Karpas-422 (cell line): ENCODE data around the gene DPP6. TPM values are rescaled to one million over a fixed set of nuclear protein-coding genes. Genes with fewer than 3 reads are reported as not detected.

ENCODE experiments used
- DNase-seq: peaks from one replicate; pipeline ENCODE4 v3.0.0-alpha.2; 2015
- H2AFZ ChIP-seq: fragments of 200-600 bp; sonication (generic); 2 replicates; pipeline ENCODE4 v1.6.1; 2014; ENCODE audit warnings: antibody characterized with exemption, low read length, mixed read lengths
- H3K27ac ChIP-seq: fragments of 200-600 bp; sonication (generic); 2 replicates; pipeline ENCODE4 v1.5.1; 2014; ENCODE audit warnings: mild to moderate bottlenecking, low read length, moderate library complexity
- H3K27me3 ChIP-seq: fragments of 200-600 bp; sonication (generic); 2 replicates; pipeline ENCODE4 v1.6.1; 2014; ENCODE audit warnings: low read length, mixed read lengths
- H3K36me3 ChIP-seq: fragments of 200-600 bp; sonication (generic); 2 replicates; pipeline ENCODE4 v1.6.1; 2014; ENCODE audit warnings: low read length, mixed read lengths; ENCODE audit not compliant: insufficient read depth
- H3K4me1 ChIP-seq: fragments of 200-600 bp; sonication (generic); 2 replicates; pipeline ENCODE4 v1.6.1; 2014; ENCODE audit warnings: mild to moderate bottlenecking, low read length, mixed read lengths
- H3K4me2 ChIP-seq: fragments of 200-600 bp; sonication (generic); 2 replicates; pipeline ENCODE4 v1.6.1; 2014; ENCODE audit warnings: low read length, low read depth, mild to moderate bottlenecking; ENCODE audit not compliant: poor library complexity, severe bottlenecking
- H3K4me3 ChIP-seq: fragments of 200-600 bp; sonication (generic); 2 replicates; pipeline ENCODE4 v1.5.1; 2014; ENCODE audit warnings: mild to moderate bottlenecking, antibody characterized with exemption, low read length, mixed read lengths
- H3K79me2 ChIP-seq: fragments of 200-600 bp; sonication (generic); 2 replicates; pipeline ENCODE4 v1.6.1; 2014; ENCODE audit warnings: mild to moderate bottlenecking, low read length, mixed read lengths
- H3K9ac ChIP-seq: fragments of 200-600 bp; sonication (generic); 2 replicates; pipeline ENCODE4 v1.6.0; 2014; ENCODE audit warnings: low read length
- H3K9me2 ChIP-seq: fragments of 200-600 bp; sonication (generic), shearing (Covaris generic); replicated peaks from 2 replicates; pipeline ENCODE4 v1.6.0; 2014; ENCODE audit warnings: mild to moderate bottlenecking, low read length, moderate library complexity; ENCODE audit not compliant: insufficient read depth
- H3K9me3 ChIP-seq: fragments of 300-700, 200-600 bp; sonication (generic); 2 replicates; pipeline ENCODE4 v1.6.1; 2014; ENCODE audit warnings: low read length, mixed read lengths
- H4K20me1 ChIP-seq: fragments of 200-600 bp; sonication (generic); 2 replicates; pipeline ENCODE4 v1.6.1; 2014; ENCODE audit warnings: mild to moderate bottlenecking, antibody characterized with exemption, low read length, low read depth; ENCODE audit not compliant: insufficient read depth
- total RNA-seq: library from RNA; depleted of rRNA; stranded (reverse); fragments of >200 nt; shearing (Covaris generic); gene quantifications from 2 replicates; pipeline ENCODE4 v1.2.3, GENCODE V29; 2014; ENCODE audit warnings: low replicate concordance

The DPP6 gene
- total RNA-seq, 1 experiment from 2014 or later: not detected

- Histone ChIP-seq H3K9ac (no peak overlapping the region), H3K9me3 (no peaks in the 10 kb centered on the region), H3K4me3 (no peak overlapping the region), H3K27ac (no peak overlapping the region), H3K27me3 (no peaks in the 10 kb centered on the region), H3K9me2 (no peaks in the 10 kb centered on the region), H2AFZ (no peak overlapping the region), H3K79me2 (no peaks in the 10 kb centered on the region), H3K4me2 (no peak overlapping the region), H3K4me1 (no peaks in the 10 kb centered on the region), H3K36me3 (no peaks in the 10 kb centered on the region), H4K20me1 (no peaks in the 10 kb centered on the region)
- DNase-seq: no peak
These were observed 804.5 kb downstream of the DPP6 start for GRCh38 chr7:154856733-154857132.

GRCh38 chr7:154857240-154857639, 805.0 kb downstream of the DPP6 start:
- no peaks in the 10 kb centered on the region for H3K9me3 ChIP-seq
- no peak overlapping the region for H3K27ac ChIP-seq
- H3K36me3 ChIP-seq: no peaks in the 10 kb centered on the region
- H3K27me3 ChIP-seq: no peaks in the 10 kb centered on the region
- no peak overlapping the region for H3K9ac ChIP-seq
- no peak overlapping the region for H3K4me2 ChIP-seq
- no peak overlapping the region for H2AFZ ChIP-seq
- DNase-seq: no peak
- no peaks in the 10 kb centered on the region for H4K20me1 ChIP-seq
- H3K4me3 ChIP-seq: no peak overlapping the region
- no peaks in the 10 kb centered on the region for H3K9me2 ChIP-seq
- H3K4me1 ChIP-seq: no peaks in the 10 kb centered on the region
- no peaks in the 10 kb centered on the region for H3K79me2 ChIP-seq

- H3K4me3 ChIP-seq: no peak overlapping the region
- H3K9me2 ChIP-seq: no peaks in the 10 kb centered on the region
- H3K27me3 ChIP-seq: no peaks in the 10 kb centered on the region
- H3K27ac ChIP-seq: no peak overlapping the region
- no peaks in the 10 kb centered on the region for H3K36me3 ChIP-seq
- H4K20me1 ChIP-seq: no peaks in the 10 kb centered on the region
- no peak overlapping the region for H3K9ac ChIP-seq
- H3K79me2 ChIP-seq: no peaks in the 10 kb centered on the region
- no peaks in the 10 kb centered on the region for H3K9me3 ChIP-seq
- no peak overlapping the region for H2AFZ ChIP-seq
- DNase-seq: no peak
- no peak overlapping the region for H3K4me2 ChIP-seq
- no peaks in the 10 kb centered on the region for H3K4me1 ChIP-seq
These were observed 805.8 kb downstream of the DPP6 start for GRCh38 chr7:154857728-154858681.

GRCh38 chr7:154858836-154859537, 806.8 kb downstream of the DPP6 start:
- H3K4me3 ChIP-seq: no peak overlapping the region
- H3K79me2 ChIP-seq: no peaks in the 10 kb centered on the region
- no peak overlapping the region for H3K9ac ChIP-seq
- H3K27ac ChIP-seq: no peak overlapping the region
- H3K9me3 ChIP-seq: no peaks in the 10 kb centered on the region
- H3K27me3 ChIP-seq: no peaks in the 10 kb centered on the region
- H3K9me2 ChIP-seq: no peaks in the 10 kb centered on the region
- no peaks in the 10 kb centered on the region for H3K36me3 ChIP-seq
- no peak overlapping the region for H2AFZ ChIP-seq
- no peaks in the 10 kb centered on the region for H4K20me1 ChIP-seq
- H3K4me2 ChIP-seq: no peak overlapping the region
- H3K4me1 ChIP-seq: no peaks in the 10 kb centered on the region
- DNase-seq: no peak

GRCh38 chr7:154859747-154860620, 807.8 kb downstream of the DPP6 start:
- Histone ChIP-seq H3K27me3 (no peaks in the 10 kb centered on the region), H3K4me2 (no peak overlapping the region), H3K36me3 (no peaks in the 10 kb centered on the region), H2AFZ (no peak overlapping the region), H3K9me3 (no peaks in the 10 kb centered on the region), H3K9ac (no peak overlapping the region), H3K9me2 (no peaks in the 10 kb centered on the region), H3K4me3 (no peak overlapping the region), H3K27ac (no peak overlapping the region), H3K4me1 (no peaks in the 10 kb centered on the region), H4K20me1 (no peaks in the 10 kb centered on the region), H3K79me2 (no peaks in the 10 kb centered on the region)
- no peak for DNase-seq

GRCh38 chr7:154860621-154861375, 808.6 kb downstream of the DPP6 start:
- Histone ChIP-seq H3K79me2 (no peaks in the 10 kb centered on the region), H2AFZ (no peak overlapping the region), H3K27ac (no peak overlapping the region), H3K4me2 (no peak overlapping the region), H3K4me3 (no peak overlapping the region), H3K9me3 (no peaks in the 10 kb centered on the region), H4K20me1 (no peaks in the 10 kb centered on the region), H3K9me2 (no peaks in the 10 kb centered on the region), H3K36me3 (no peaks in the 10 kb centered on the region), H3K27me3 (no peaks in the 10 kb centered on the region), H3K9ac (no peak overlapping the region), H3K4me1 (no peaks in the 10 kb centered on the region)
- no peak for DNase-seq

- no peak for DNase-seq
These were observed 809.4 kb downstream of the DPP6 start for GRCh38 chr7:154861589-154861988.

More at GRCh38 chr7:154861589-154861988, 809.4 kb downstream of the DPP6 start:
- Histone ChIP-seq H2AFZ (no peak overlapping the region), H3K79me2 (no peaks in the 10 kb centered on the region), H3K27me3 (no peaks in the 10 kb centered on the region), H3K9me3 (no peaks in the 10 kb centered on the region), H3K9ac (no peak overlapping the region), H3K9me2 (no peaks in the 10 kb centered on the region), H3K27ac (no peak overlapping the region), H3K36me3 (no peaks in the 10 kb centered on the region), H3K4me1 (no peaks in the 10 kb centered on the region), H4K20me1 (no peaks in the 10 kb centered on the region), H3K4me2 (no peak overlapping the region), H3K4me3 (no peak overlapping the region)
